OCI-LY1 (cell line): ENCODE data around the gene SLCO2A1.

ENCODE experiments used
- CTCF ChIP-seq: fragments of 200-600 bp; sonication (generic), shearing (Covaris generic); IDR thresholded peaks from 2 replicates; pipeline ENCODE4 v1.5.1; 2017; ENCODE audit warnings: mild to moderate bottlenecking, antibody characterized with exemption, low read length, moderate library complexity, mixed read lengths
- EZH2 ChIP-seq: fragments of 200-600 bp; sonication (generic), shearing (Covaris generic); IDR thresholded peaks from 2 replicates; pipeline ENCODE4 v1.8.0; 2017; ENCODE audit warnings: borderline replicate concordance, mixed run types, mild to moderate bottlenecking, antibody characterized with exemption, low read length, moderate library complexity, mixed read lengths

- TF ChIP-seq CTCF (no peak), EZH2 (no peak)
Measured at GRCh38 chr3:133880886-133881455, 148.8 kb downstream of the SLCO2A1 start.
